GM10266 (cell line): ENCODE measurements around the gene MAPKAPK2.

ENCODE experiments used
- DNase-seq: peaks from one replicate; pipeline ENCODE4 v3.0.0; 2012; ENCODE audit errors: extremely low spot score
- CTCF ChIP-seq: IDR thresholded peaks from 2 replicates; pipeline ENCODE4 v1.5.1; 2012; ENCODE audit warnings: mild to moderate bottlenecking, low read depth; ENCODE audit not compliant: control insufficient read depth, insufficient read depth; ENCODE audit errors: missing control alignments

The MAPKAPK2 gene

DNA sequence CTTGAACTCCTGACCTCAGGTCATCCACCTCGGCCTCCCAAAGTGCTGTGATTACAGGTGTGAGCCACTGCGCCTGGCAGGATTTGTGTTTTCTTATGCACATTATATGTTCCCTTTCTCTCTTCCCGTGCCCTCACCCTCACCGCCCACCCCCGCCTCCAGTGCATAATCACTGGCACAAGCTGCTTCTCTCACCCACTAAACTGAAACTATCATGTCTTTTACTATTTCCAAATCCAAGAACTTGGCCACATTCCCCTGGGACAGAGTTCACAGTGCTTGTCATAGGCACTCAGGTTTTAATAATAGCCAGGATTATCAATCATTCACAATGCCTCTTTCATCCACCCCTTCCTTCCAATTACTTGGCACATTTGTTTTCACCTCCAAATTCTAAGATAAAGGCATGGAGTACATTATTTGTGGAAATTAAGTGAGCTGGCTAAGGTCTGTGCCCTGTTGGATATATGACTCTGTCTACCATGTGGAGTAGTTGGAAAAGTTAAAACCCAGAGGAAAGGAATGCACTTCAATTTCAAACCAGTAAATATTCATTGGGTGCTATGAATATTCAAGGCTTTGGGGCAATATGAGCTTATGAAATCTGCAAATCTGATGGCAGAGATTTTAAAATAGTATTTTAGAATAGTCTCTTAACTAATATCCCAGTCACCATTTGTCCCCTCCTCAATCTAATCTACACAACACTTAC is 17.6 kb upstream of the MAPKAPK2 start:
- TF ChIP-seq CTCF = no peak
- no peak for DNase-seq

- TF ChIP-seq CTCF = no peak
- no peak for DNase-seq
Measured at GRCh38 chr1:206668351-206668750, 16.4 kb upstream of the MAPKAPK2 start.

- TF ChIP-seq CTCF = no peak
- DNase-seq = no peak
Measured at GRCh38 chr1:206668874-206669410, 15.8 kb upstream of the MAPKAPK2 start.

- no peak for DNase-seq
- no peak for TF ChIP-seq CTCF
Measured at GRCh38 chr1:206672011-206672688, 12.6 kb upstream of the MAPKAPK2 start.

DNA sequence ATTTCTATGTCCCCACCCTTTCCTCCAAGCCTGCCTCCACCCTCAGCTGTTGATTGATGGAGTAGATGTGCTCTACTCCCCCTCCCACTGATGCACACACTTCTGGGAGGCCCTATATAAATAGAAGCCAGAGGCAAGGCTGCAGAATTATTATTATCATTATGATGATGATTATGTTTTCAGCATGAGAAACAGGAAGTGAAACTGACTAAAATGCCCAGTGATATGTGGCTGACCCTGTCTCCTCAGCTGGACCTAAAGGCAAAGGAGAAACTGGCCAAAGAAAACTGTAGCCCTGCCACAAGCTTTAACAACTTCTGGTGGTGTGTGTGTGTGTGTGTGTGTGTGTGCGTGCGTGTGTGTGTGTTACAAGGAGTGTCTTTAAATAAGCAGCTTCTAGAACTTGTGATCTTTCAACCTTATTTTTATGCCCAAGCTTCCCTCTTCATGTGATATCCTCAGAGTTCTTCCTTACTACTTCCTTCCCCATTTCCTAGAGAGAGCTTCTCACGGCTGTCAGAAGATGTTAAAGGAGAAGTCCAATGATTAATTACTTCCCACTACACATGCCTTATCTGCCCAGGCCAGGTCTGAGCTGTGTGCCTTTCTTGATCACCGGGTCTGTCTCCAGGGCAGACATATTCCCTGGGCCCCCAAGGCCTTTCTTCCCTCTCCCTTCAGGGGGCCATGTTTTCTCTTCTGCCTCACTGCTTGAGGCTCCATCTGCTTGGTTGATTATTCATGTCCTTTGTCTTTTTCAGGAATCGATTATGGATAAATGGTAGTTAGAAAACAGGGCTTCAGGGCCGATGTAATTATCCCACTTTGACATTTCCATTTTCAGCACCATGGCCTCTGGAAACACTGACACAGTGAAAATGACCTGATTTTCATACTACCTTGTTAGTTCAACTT is 11.6 kb upstream of the MAPKAPK2 start:
- peak; percentile 46 for DNase-seq
- TF ChIP-seq CTCF = no peak

DNA sequence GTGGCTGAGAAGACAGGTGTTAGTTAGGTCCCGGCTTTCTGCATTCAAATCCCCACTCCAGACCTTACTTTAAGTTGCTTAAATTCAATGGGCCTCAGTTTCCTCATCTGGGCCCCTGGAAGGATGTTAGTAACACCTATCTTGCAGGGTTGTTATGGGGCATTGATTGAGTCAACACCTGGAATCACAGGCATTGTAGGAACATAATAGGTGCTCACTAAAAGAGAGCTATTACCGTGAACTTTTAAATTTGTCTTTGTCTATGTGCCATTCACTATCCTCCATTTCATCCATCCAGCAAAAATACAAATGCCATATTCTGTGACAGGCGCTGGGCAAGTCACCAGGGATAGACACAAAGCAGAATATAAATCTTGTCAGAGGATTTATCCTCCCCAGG is 10.5 kb upstream of the MAPKAPK2 start:
- no peak for TF ChIP-seq CTCF
- DNase-seq = no peak

DNA sequence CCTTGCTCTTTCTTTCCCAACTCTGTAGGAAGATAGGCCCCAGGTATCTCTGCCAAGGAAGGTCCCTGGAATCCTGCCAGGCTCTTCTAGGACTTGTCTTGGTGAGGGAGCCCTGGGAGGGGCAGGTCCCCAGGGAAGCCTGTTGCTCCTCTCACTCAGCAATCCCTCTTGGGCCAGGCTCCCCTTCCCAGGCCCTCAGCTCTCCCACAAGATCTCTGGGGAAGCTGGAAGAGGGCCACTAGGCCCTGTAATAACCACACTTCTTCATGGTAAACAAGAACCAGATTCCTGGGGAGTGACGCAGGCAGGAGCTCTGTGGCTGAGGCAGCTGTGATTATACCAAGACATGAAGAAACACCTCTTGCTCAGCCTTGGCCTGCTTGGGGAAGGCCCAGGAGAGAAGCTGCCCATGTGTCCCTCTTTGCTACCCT is 9.9 kb upstream of the MAPKAPK2 start:
- TF ChIP-seq CTCF = no peak
- no peak for DNase-seq
